B cell (primary cell): Measurements from ENCODE around the gene RNF217. TPM values are rescaled to one million over a fixed set of nuclear protein-coding genes. Genes with fewer than 3 reads are reported as not detected.

ENCODE experiments used
- ATAC-seq: fragments of 200-7000 bp; cut with Tn5 transposase; one replicate; pipeline ENCODE4 v1.10.0; 2021; ENCODE audit warnings: low read depth, mild to moderate bottlenecking, moderate number of reproducible peaks, moderate library complexity
- CTCF ChIA-PET: fragments of 350-600 bp; sonication (Branson Sonifier 250); formaldehyde crosslinking; loops from one replicate; lab custom pipeline; 2021; ENCODE audit warnings: antibody characterized with exemption, inconsistent platforms; lab: Charles Lee
- POLR2A ChIA-PET: fragments of 350-600 bp; sonication (Branson Sonifier 250); formaldehyde crosslinking; loops from one replicate; lab custom pipeline; 2021; ENCODE audit warnings: antibody characterized with exemption; lab: Charles Lee
- DNase-seq: peaks from one replicate; pipeline ENCODE4 v3.0.0; 2013
- H2AFZ ChIP-seq: 2 replicates; pipeline ENCODE4 v1.6.1; 2012; ENCODE audit warnings: mild to moderate bottlenecking, low read depth, low read length; ENCODE audit not compliant: insufficient read depth, poor library complexity, severe bottlenecking
- H3K27ac ChIP-seq, 2 donors: 1 replicate in 1 of 2; 2 replicates in 1 of 2; pipeline ENCODE4 v1.5.1; 2012 to 2013; ENCODE audit warnings: low read length in 2 of 2, mild to moderate bottlenecking in 2 of 2, moderate library complexity in 1 of 2
- H3K27me3 ChIP-seq, 4 experiments: fragments of 200-600 bp in 1 of 4; sonication (generic) in 1 of 4; replicated peaks in 1 of 4; 1 replicate in 2 of 4; 2 replicates in 2 of 4; pipeline versions ENCODE4 v1.6.1 to v1.7.0; 2013 to 2016; ENCODE audit warnings: low read length in 3 of 4, mild to moderate bottlenecking in 2 of 4, mixed read lengths in 1 of 4, moderate library complexity in 1 of 4; ENCODE audit not compliant: insufficient read depth in 4 of 4, control insufficient read depth in 3 of 4; ENCODE audit errors: control extremely low read depth in 1 of 4
- H3K36me3 ChIP-seq, 2 experiments: replicated peaks in 1 of 2; 1 replicate in 1 of 2; 2 replicates in 1 of 2; pipeline versions ENCODE4 v1.6.1 to v1.7.1; 2013; ENCODE audit warnings: low read length in 1 of 2; ENCODE audit not compliant: insufficient read depth in 2 of 2, control insufficient read depth in 1 of 2; ENCODE audit errors: control extremely low read depth in 1 of 2, extremely low read depth in 1 of 2
- H3K4me1 ChIP-seq, 2 donors: fragments of 200-600 bp in 1 of 2; sonication (generic) in 1 of 2; 1 replicate in 1 of 2; 2 replicates in 1 of 2; pipeline versions ENCODE4 v1.5.1 to v1.6.1; 2013 to 2017; ENCODE audit warnings: low read length in 2 of 2; ENCODE audit not compliant: control insufficient read depth in 2 of 2, insufficient read depth in 2 of 2
- H3K4me2 ChIP-seq: replicated peaks from 2 replicates; pipeline ENCODE3; 2012; ENCODE audit warnings: mild to moderate bottlenecking, low read depth, low read length; ENCODE audit not compliant: poor library complexity, severe bottlenecking
- H3K4me3 ChIP-seq, 5 experiments: fragments of 200-600 bp in 1 of 5; sonication (generic) in 1 of 5; 1 replicate in 3 of 5; 2 replicates in 2 of 5; pipeline versions ENCODE4 v1.5.1 to v1.7.0; 2011 to 2016; ENCODE audit warnings: low read length in 4 of 5, mild to moderate bottlenecking in 4 of 5, low read depth in 2 of 5, control low read depth in 1 of 5, moderate library complexity in 1 of 5; ENCODE audit not compliant: insufficient read depth in 1 of 5; ENCODE audit errors: control extremely low read depth in 1 of 5, extremely low read depth in 1 of 5
- H3K79me2 ChIP-seq: fragments of 200-600 bp; sonication (generic); one replicate; pipeline ENCODE4 v1.6.0; 2016; ENCODE audit warnings: low read length; ENCODE audit not compliant: control insufficient read depth, insufficient read depth
- H3K9ac ChIP-seq: fragments of 200-600 bp; sonication (generic); 2 replicates; pipeline ENCODE4 v1.6.1; 2017; ENCODE audit warnings: mild to moderate bottlenecking, low read length, moderate library complexity
- H3K9me3 ChIP-seq, 3 donors: one replicate each; pipeline versions ENCODE4 v1.6.1 to v1.7.1; 2013; ENCODE audit warnings: low read length in 2 of 3; ENCODE audit not compliant: control insufficient read depth in 2 of 3, insufficient read depth in 1 of 3; ENCODE audit errors: control extremely low read depth in 1 of 3
- H4K20me1 ChIP-seq: 2 replicates; pipeline ENCODE4 v1.6.0; 2012; ENCODE audit warnings: mild to moderate bottlenecking, low read length; ENCODE audit not compliant: insufficient read depth, control insufficient read depth, poor library complexity, severe bottlenecking
- H3K27ac Mint-ChIP-seq: one replicate; pipeline ENCODE4 v1.8.0; 2021; ENCODE audit warnings: mixed read lengths
- H3K27me3 Mint-ChIP-seq: one replicate; pipeline ENCODE4 v1.8.0; 2021; ENCODE audit warnings: mixed read lengths
- H3K4me1 Mint-ChIP-seq: one replicate; pipeline ENCODE4 v1.8.0; 2021; ENCODE audit warnings: mixed read lengths
- H3K4me3 Mint-ChIP-seq: one replicate; pipeline ENCODE4 v1.8.0; 2021; ENCODE audit warnings: mixed read lengths
- H3K9me3 Mint-ChIP-seq: one replicate; pipeline ENCODE4 v1.8.0; 2022; ENCODE audit warnings: mixed read lengths; ENCODE audit not compliant: insufficient read depth
- CTCF ChIP-seq: fragments of 200-600 bp; IDR thresholded peaks from one replicate; pipeline ENCODE4 v1.8.0; 2022; ENCODE audit warnings: antibody characterized with exemption, mild to moderate bottlenecking
- EZH2 ChIP-seq: IDR thresholded peaks from 2 replicates; pipeline ENCODE4 v1.6.1; 2012; ENCODE audit warnings: borderline replicate concordance, low read depth, mild to moderate bottlenecking, moderate library complexity, low read length; ENCODE audit not compliant: insufficient read depth, poor library complexity, severe bottlenecking
- WGBS: methylation state at CpG from one replicate; pipeline ENCODE4 v1.1.5; 2013; ENCODE audit warnings: missing lambda C conversion rate; ENCODE audit not compliant: insufficient coverage; 5-methylcytosine and 5-hydroxymethylcytosine counted together
- intact Hi-C: fragments of 100-400 bp; cut with micrococcal nuclease; formaldehyde crosslinking; loops from one replicate; pipeline ENCODE4 v1.10.0; 2022
- polyA plus RNA-seq: library from polyadenylated mRNA; depleted of rRNA; stranded (reverse); fragments of >200 nt; gene quantifications from 2 replicates; pipeline ENCODE4 v1.2.3, GENCODE V29; 2012
- total RNA-seq, 2 donors: library from RNA; stranded (reverse); fragments of 120-200 nt in 1 of 2; gene quantifications; 1 replicate in 1 of 2; 2 replicates in 1 of 2; pipeline versions ENCODE4 v1.2.3 to v1.2.4, GENCODE V29; 2013 to 2022

The RNF217 gene
- total and polyA plus RNA-seq, 2 donors (not counting 1 experiment from before 2014, with no cell fraction given): 0.03 TPM; not detected in 1

- Histone ChIP-seq H3K4me3 (no peak overlapping the region), H3K79me2 (no peaks in the 10 kb centered on the region), H3K4me2 (no peak overlapping the region), H2AFZ (no peak overlapping the region), H3K27me3 (no peaks in the 10 kb centered on the region), H3K36me3 (no peaks in the 10 kb centered on the region), H3K9ac (no peak overlapping the region), H3K9me3 (no peaks in the 10 kb centered on the region), H3K27ac (no peak overlapping the region), H3K4me1 (no peaks in the 10 kb centered on the region), H4K20me1 (no peaks in the 10 kb centered on the region)
- ATAC-seq (no peak), DNase-seq (no peak)
- H3K27ac Mint-ChIP-seq: no peak overlapping the region
- TF ChIP-seq CTCF: no peak
- TF ChIP-seq EZH2: no peak
- no peaks in the 10 kb centered on the region for H3K4me1 Mint-ChIP-seq
- H3K9me3 Mint-ChIP-seq: no peaks in the 10 kb centered on the region
- intact Hi-C loops: no loop called here
- POLR2A ChIA-PET: no interaction called here
- CTCF ChIA-PET: no interaction called here
- 88% methylated on average over 5 of the region's 5 CpGs for WGBS
- H3K27me3 Mint-ChIP-seq: peaks cover 3% of the 10 kb centered on the region
- H3K4me3 Mint-ChIP-seq: no peak overlapping the region
Observed at GRCh38 chr6:124970243-124970642, 8.0 kb downstream of the RNF217 start.

- H3K36me3 ChIP-seq: no peaks in the 10 kb centered on the region
- H3K27ac ChIP-seq: no peak overlapping the region
- Mint-ChIP-seq H3K27ac (no peak overlapping the region), H3K9me3 (no peaks in the 10 kb centered on the region), H3K4me1 (no peaks in the 10 kb centered on the region), H3K4me3 (no peak overlapping the region), H3K27me3 (peaks cover under 1% of the 10 kb centered on the region)
- no peak overlapping the region for H3K4me3 ChIP-seq
- H3K9me3 ChIP-seq: no peaks in the 10 kb centered on the region
- ChIA-PET POLR2A (no interaction called here), CTCF (no interaction called here)
- intact Hi-C loops: no loop called here
- H3K79me2 ChIP-seq: no peaks in the 10 kb centered on the region
- no peak overlapping the region for H2AFZ ChIP-seq
- no peaks in the 10 kb centered on the region for H3K27me3 ChIP-seq
- H3K9ac ChIP-seq: no peak overlapping the region
- no peaks in the 10 kb centered on the region for H4K20me1 ChIP-seq
- no peak overlapping the region for H3K4me2 ChIP-seq
- no peaks in the 10 kb centered on the region for H3K4me1 ChIP-seq
- WGBS: 100% methylated on average over 1 of the region's 2 CpGs
- DNase-seq: no peak
- ATAC-seq: no peak
- TF ChIP-seq CTCF: no peak
- no peak for TF ChIP-seq EZH2
Observed at GRCh38 chr6:124970763-124971162, 8.5 kb downstream of the RNF217 start.
